NCI-H2081 treated with DMSO at 0.1 percent for 48 hours (cell line): ENCODE results near the gene DNAH2.

ENCODE experiments used
- DNase-seq: peaks from one replicate; lab custom pipeline; 2025; lab: John Stamatoyannopoulos, UW

Gene DNAH2

DNA sequence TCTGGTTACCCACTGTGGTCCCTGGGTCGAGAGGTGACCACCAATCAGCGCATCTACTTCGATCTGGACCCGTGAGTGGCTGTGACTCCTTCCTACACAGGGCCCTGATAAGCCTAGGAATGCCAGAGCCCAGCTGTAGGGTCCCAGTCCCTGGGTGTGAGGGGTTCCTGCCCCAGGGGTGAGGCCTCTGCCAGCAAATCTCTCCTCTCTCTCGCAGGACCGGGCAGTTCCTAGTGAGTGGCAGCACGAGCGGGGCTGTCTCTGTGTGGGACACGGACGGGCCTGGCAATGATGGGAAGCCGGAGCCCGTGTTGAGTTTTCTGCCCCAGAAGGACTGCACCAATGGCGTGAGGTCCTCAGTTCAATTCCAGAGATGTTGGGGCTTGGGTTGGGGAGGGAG lies 14.8 kb upstream of the DNAH2 start:
- DNase-seq = no peak

GRCh38 chr17:7703584-7704479 lies 13.7 kb upstream of the DNAH2 start:
- DNase-seq = no peak

- no peak for DNase-seq
Measured at GRCh38 chr17:7704601-7705268, 12.8 kb upstream of the DNAH2 start, which contains the start of gene EFNB3. Gene EFNB3, plus strand, starts transcription at chr17:7705202. Its CDS starts 397 bp downstream, at chr17:7705599.

GRCh38 chr17:7705269-7706255 lies 12.0 kb upstream of the DNAH2 start:
- no peak for DNase-seq

GRCh38 chr17:7706631-7707354 lies 10.8 kb upstream of the DNAH2 start:
- DNase-seq = no peak

- DNase-seq = no peak
Measured at GRCh38 chr17:7707446-7707845, 10.1 kb upstream of the DNAH2 start.

GRCh38 chr17:7707858-7708750 lies 9.4 kb upstream of the DNAH2 start:
- no peak for DNase-seq

GRCh38 chr17:7709031-7709430 lies 8.5 kb upstream of the DNAH2 start:
- DNase-seq = no peak

DNA sequence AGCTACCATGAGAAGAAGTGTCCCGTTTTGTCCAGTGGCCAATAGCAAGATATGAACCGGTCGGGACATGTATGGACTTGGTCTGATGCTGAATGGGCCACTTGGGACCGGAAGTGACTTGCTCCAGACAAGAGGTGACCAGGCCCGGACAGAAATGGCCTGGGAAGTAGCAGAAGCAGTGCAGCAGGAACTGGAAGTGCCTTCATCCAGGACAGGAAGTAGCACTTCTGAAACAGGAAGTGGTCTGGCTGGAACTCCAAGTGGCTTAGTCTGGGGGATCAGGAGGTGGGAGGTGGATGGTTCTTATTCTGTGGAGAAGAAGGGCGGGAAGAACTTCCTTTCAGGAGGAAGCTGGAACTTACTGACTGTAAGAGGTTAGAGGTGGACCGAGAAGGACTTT lies 7.2 kb upstream of the DNAH2 start:
- DNase-seq = no peak

DNA sequence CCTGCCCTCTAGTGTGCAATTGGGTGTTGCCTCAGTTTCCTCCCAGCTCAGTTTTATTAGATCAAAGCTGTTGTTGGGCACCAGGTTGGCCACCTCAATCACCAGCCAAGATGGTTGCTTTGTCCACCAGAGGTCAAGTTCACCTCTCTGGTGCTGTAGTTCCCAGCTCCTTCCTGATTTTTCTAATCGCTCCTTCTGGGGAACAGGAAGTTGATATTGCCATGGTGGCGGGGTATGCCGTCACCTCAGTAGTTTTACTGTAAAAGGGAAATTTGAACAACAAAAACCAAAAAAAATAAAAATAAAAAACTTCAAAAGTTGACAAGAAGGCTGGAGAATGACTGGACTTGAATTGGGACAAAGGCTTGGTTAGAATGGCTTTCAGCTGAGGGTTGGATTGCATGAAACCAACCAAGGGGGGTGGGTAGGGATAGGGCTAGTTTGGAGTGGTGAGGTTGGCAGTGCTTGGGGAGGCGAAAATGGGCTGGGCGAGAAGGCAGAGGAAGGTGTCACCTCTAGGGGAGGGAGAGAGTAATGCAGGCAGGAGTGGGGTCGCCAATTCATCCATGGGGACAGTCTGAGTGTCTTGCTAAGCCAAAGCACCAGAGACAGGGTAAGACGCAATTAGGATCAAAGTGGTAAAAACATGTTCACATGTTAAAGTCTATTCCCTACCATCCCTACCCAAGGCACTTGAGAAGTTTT lies 6.3 kb upstream of the DNAH2 start:
- DNase-seq = no peak

- DNase-seq = no peak
Measured at GRCh38 chr17:7712111-7712771, 5.3 kb upstream of the DNAH2 start.

- no peak for DNase-seq
Measured at GRCh38 chr17:7713782-7714181, 3.8 kb upstream of the DNAH2 start.

GRCh38 chr17:7714721-7715594 lies 2.6 kb upstream of the DNAH2 start:
- DNase-seq = no peak

DNA sequence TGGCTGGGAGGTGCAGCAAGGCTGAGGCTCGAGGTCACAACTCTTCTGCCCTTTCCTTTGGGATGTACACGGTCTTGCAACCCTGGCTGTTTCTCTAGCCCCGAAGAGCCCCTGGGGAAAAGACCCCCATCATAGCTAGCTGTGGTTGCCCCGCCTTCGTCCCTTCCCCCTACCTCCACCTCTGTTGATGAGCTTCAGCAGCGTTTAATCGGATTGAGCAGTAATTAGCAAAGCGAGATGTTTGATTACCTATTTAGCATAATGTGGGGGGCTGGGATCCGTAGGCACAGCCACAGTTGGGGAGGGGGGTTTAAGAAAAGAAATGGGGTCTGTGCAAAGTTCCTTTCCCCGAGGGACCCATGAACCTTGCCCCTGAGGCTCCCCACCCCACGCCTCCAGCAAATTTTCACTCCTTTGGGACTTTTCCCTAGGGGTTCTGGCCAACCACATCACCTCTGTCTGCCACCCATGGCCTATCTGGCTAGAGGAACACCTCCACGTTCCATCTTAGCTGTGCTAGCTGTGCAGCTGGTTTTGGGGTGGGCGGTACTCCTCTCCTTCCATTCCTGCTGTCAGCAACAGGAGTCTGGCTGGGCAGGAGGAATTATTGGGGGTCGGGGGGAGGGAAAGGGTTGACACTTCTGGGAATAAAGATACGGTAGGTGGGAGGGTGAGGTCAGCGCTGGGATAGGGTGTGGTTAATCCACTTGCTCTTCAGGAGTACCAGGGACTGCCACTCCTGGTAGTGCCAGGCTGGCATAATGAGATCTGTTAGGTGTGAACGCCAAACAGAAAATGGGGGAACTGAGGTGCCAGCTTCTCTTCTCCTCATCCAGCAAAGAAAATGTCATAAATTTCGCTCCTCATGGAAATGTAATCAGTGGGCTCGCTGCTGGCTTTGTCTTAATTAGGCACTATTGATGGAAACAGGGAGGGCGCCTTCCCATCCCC lies 1.3 kb upstream of the DNAH2 start:
- DNase-seq = no peak

- no peak for DNase-seq
Measured at GRCh38 chr17:7717756-7718350, 309 bp downstream of the DNAH2 start.

DNA sequence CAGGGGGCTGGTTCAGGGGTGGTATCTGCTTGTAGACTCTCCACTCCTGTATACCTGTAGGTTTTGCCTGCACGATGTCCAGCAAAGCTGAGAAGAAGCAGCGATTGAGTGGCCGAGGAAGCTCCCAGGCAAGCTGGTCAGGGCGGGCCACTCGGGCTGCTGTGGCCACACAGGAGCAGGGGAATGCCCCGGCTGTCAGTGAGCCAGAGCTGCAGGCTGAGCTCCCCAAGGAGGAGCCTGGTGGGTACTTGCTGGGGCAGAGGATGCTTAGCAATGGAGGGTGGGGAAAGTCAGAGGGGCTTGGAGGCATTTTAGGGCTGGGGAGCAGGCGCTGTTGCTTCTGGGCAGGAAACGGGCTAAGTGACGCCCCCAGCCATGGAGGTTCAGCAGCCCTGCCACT lies 2.1 kb downstream of the DNAH2 start:
- DNase-seq = no peak

DNA sequence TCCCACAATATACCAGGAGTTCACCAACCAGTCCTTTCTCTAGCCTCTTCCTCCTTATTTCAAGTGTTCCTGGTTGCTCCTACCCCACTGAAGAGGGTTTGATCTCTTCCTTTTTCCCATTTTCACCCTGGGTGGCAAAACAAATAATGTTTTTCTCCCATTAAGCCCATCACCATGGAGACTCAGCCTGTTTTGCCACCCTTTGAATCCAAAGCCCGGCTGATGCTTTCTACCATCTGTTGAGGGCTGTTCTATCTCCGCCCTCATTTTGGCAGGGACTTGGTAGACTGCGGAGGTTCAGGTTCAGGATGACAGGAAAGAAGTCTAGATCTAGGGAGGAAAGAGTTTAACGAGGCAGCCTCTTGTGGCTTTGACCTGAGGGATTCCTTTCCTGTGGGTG lies 2.6 kb downstream of the DNAH2 start:
- DNase-seq = no peak
